Left lung (tissue), 10 donors: ENCODE results near the gene PDE4C. TPM values are rescaled to one million over a fixed set of nuclear protein-coding genes. Genes with fewer than 3 reads are reported as not detected.

Experiments
- ATAC-seq: fragments of 200-7000 bp; cut with Tn5 transposase; one replicate; pipeline ENCODE4 v1.9.1; 2020; ENCODE audit warnings: moderate library complexity
- DNase-seq, 4 donors: peaks; one replicate each; pipeline ENCODE4 v3.0.0-alpha.2; 2013 to 2020
- H3K27ac ChIP-seq, 2 donors: fragments of 200-600 bp; sonication (generic) in 1 of 2; one replicate each; pipeline versions ENCODE4 v1.5.0 to v1.8.0; 2020 to 2021
- H3K27me3 ChIP-seq, 2 donors: fragments of 200-600 bp; sonication (generic) in 1 of 2; one replicate each; pipeline versions ENCODE4 v1.5.0 to v1.8.0; 2020 to 2021
- H3K36me3 ChIP-seq, 2 donors: fragments of 200-600 bp; sonication (generic) in 1 of 2; one replicate each; pipeline versions ENCODE4 v1.5.0 to v1.8.0; 2020 to 2021
- H3K4me1 ChIP-seq, 2 donors: fragments of 200-600 bp; one replicate each; pipeline ENCODE4 v1.8.0; 2021
- H3K4me3 ChIP-seq, 2 donors: fragments of 200-600 bp; sonication (generic) in 1 of 2; one replicate each; pipeline versions ENCODE4 v1.5.0 to v1.8.0; 2020 to 2021; ENCODE audit warnings: mild to moderate bottlenecking in 1 of 2
- H3K9me3 ChIP-seq, 2 donors: fragments of 200-600 bp; sonication (generic) in 1 of 2; one replicate each; pipeline versions ENCODE4 v1.5.0 to v1.8.0; 2020 to 2021
- CTCF ChIP-seq, 2 donors: fragments of 200-600 bp; sonication (generic) in 1 of 2; IDR thresholded peaks; one replicate each; pipeline versions ENCODE4 v1.5.0 to v1.8.0; 2021; ENCODE audit warnings: antibody characterized with exemption in 2 of 2
- intact Hi-C, 2 donors: fragments of 100-400 bp; cut with DNase I; formaldehyde crosslinking; loops; one replicate each; pipeline versions ENCODE4 v1.11.2 to v1.14.2; 2022
- polyA plus RNA-seq, 6 donors: library from polyadenylated mRNA; unstranded; fragments of 120-200 nt; gene quantifications; one replicate each; pipeline ENCODE4 v1.2.1, GENCODE V29; 2013; ENCODE audit not compliant: insufficient read length in 6 of 6
- total RNA-seq, 2 donors: library from RNA; stranded (reverse); fragmentation: NEBNext Ultra II Directional; extraction: Animal tissue kit (Norgen Biotek cat#: 25700); gene quantifications; one replicate each; pipeline ENCODE4 v1.2.1, GENCODE V29; 2021
- donor health status: DM: no; HTN: yes; CAD: no.
- donor health status: DM: no; HTN: no; CAD: no.

PDE4C gene
- total and polyA plus RNA-seq, 8 donors = 1.3 to 11.3 (median 2.0) TPM

GRCh38 chr19:18208098-18208951 lies 17.9 kb downstream of the PDE4C start:
- no peaks in the 10 kb centered on the region for H3K36me3 ChIP-seq
- intact Hi-C loops = loop anchor here in 1 of 2 donors (10.0 kb wide), 1 partner anchor 46 kb away; a partner anchor contains a TSS
- peaks cover 0 to 27% of the 10 kb centered on the region in 2 donors for H3K27me3 ChIP-seq
- TF ChIP-seq CTCF (IDR thresholded peaks at IDR 0.05) = peak; percentile 56 to 67
- peak overlapping the region in 1 of 2 donors; percentile 8 for H3K27ac ChIP-seq
- H3K9me3 ChIP-seq = no peaks in the 10 kb centered on the region
- peaks cover 2 to 26% of the 10 kb centered on the region in 2 donors for H3K4me1 ChIP-seq
- H3K4me3 ChIP-seq = no peak overlapping the region
- DNase-seq (peak; percentile 43 to 88 (median 82)), ATAC-seq (no peak)

GRCh38 chr19:18206018-18206417 lies 20.2 kb downstream of the PDE4C start:
- no peaks in the 10 kb centered on the region for H3K9me3 ChIP-seq
- no peaks in the 10 kb centered on the region for H3K36me3 ChIP-seq
- intact Hi-C loops = loop anchor here in 1 of 2 donors (10.0 kb wide), 1 partner anchor 49 kb away; a partner anchor contains a TSS
- ATAC-seq (no peak), DNase-seq (no peak)
- peak overlapping the region; percentile 90 to 98 for H3K27ac ChIP-seq
- H3K4me1 ChIP-seq = peaks cover 9 to 34% of the 10 kb centered on the region in 2 donors
- peaks cover 0 to 30% of the 10 kb centered on the region in 2 donors for H3K27me3 ChIP-seq
- H3K4me3 ChIP-seq = no peak overlapping the region
- no peak for TF ChIP-seq CTCF (IDR thresholded peaks at IDR 0.05)

DNA sequence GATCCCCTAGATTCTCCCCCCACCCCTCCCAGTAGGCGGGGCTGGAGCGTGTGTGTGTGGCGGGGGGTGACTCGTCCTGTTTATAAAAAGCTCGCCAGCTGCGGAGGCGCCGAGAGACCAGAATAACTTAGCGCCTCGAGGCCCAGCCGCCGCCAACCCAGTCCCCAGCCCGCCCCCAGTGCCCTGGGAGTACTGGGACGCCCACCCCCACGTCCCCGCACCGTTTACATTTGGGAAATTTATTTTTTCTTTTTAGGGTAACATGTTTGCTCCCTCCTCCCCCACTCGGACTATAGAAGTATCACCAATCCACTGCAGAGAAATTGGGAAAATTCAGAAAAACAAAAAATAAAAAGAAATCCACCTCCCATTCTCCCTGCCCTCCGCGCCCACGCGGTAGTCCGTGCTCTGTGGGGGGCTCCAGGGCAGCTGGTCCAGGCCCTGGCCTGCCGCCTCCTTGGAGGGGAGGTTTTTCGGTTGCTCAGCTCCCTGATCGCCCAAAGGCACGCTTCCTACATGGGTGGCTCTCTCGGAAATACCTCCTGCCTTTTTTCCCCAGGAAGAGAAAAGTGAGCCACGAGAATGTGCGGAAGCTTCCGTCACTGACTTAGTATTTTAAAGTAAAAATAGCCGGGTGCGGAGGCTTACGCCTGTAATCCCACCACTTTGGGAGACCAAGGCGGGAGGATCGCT lies 20.9 kb downstream of the PDE4C start:
- peak; percentile 42 for ATAC-seq
- Histone ChIP-seq H3K9me3 (no peaks in the 10 kb centered on the region), H3K4me1 (peaks cover 9 to 34% of the 10 kb centered on the region in 2 donors), H3K27ac (peak overlapping the region; percentile 90 to 98), H3K4me3 (peak overlapping the region; percentile 56 to 57), H3K36me3 (peaks cover 0 to 2% of the 10 kb centered on the region in 2 donors), H3K27me3 (peaks cover 0 to 29% of the 10 kb centered on the region in 2 donors)
- intact Hi-C loops = loop anchor here in 1 of 2 donors (10.0 kb wide), 1 partner anchor 49 kb away; a partner anchor contains a TSS
- DNase-seq = peak; percentile 31 to 88 (median 84)
- TF ChIP-seq CTCF (IDR thresholded peaks at IDR 0.05) = no peak

DNA sequence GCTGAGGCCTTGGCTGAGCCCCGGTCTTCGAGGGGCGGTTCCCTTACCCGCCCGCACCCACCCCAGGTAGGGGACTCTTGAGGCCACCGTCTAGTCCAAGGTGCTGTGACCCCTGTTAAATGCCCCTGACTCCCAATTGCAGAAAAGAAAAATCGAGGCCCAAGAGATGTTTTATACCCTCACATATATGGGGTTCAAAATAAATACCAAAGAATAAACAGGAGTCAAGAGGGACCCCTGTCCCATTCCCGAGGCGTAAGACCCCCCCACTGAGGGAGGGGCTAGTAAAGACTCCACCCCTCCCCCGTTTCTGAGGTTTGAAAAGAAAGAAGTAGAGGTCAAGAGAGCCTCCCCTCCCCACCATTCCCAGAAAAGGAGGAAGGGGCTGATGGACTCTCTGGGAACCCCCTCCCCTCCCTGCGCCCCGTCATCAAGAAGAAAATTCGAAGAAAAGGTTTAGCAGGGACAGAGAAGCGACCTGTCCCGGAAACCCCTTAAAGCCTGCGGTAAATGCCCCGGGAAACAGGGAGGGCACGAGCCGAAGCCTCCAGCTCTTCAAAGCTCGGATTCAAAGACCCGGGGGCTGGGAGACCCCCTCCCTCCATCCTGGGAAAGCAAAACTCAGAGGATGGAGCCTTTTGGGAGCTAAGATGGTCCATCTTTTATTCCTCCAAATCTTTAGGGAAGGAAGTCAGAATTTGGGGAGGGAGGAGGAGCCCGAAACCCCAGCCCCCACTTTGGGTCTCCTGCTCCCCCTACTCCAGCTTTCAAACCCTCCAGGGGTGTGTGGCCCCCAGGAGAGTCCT lies 21.6 kb downstream of the PDE4C start:
- peak overlapping the region; percentile 90 to 98 for H3K27ac ChIP-seq
- intact Hi-C loops = loop anchor here in 1 of 2 donors (10.0 kb wide), 1 partner anchor 50 kb away; a partner anchor contains a TSS
- peaks cover 9 to 34% of the 10 kb centered on the region in 2 donors for H3K4me1 ChIP-seq
- peak overlapping the region; percentile 56 to 57 for H3K4me3 ChIP-seq
- H3K36me3 ChIP-seq = peaks cover 0 to 10% of the 10 kb centered on the region in 2 donors
- no peak for TF ChIP-seq CTCF (IDR thresholded peaks at IDR 0.05)
- DNase-seq = peak in 2 of 4 donors; percentile 60 to 93
- H3K9me3 ChIP-seq = no peaks in the 10 kb centered on the region
- ATAC-seq = peak; percentile 55
- peaks cover 0 to 27% of the 10 kb centered on the region in 2 donors for H3K27me3 ChIP-seq
